HG03469 (cell line): ENCODE measurements around the gene UBAC2.
"Not testable (repeated sequence)": the region's sequence is repeated elsewhere in the genome, so short reads cannot be mapped to it uniquely, and the experiment has no call there.

Experiments
- ATAC-seq: cut with Tn5 transposase; IDR thresholded peaks from one replicate; pipeline ENCODE4 v1.9.1; 2021; ENCODE audit warnings: mild to moderate bottlenecking, moderate library complexity, moderate number of reproducible peaks; ENCODE audit not compliant: unreplicated experiment

The UBAC2 gene

DNA sequence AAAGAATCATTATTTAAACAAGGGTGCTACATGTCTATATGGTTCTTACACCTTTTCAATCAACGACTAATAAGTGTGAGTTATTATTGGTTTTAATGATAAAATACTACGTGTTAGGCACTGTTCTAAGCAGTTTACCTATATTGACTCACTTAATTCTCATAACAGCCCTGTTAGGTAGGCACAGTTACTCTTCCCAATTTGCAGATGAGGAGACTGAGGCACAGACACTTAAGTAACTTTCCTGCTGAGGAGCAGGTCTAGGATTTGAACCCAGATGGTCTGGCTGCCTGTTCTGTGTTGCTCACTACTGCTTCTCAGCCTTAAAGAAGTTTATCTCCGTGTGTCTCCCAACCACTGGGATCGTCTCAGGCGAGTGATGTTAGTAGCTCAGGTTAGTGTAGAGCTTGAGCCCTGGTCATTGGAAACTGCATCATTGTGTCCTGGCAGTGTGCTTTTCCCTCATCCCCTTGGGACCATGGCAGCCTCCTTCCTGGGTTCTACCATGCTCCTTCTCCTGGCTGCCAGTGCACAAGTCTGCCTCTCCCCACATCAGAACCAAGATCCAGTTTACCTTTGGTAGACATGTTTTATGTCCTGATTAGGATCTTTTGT lies 10.9 kb downstream of the UBAC2 start:
- ATAC-seq, result no peak

DNA sequence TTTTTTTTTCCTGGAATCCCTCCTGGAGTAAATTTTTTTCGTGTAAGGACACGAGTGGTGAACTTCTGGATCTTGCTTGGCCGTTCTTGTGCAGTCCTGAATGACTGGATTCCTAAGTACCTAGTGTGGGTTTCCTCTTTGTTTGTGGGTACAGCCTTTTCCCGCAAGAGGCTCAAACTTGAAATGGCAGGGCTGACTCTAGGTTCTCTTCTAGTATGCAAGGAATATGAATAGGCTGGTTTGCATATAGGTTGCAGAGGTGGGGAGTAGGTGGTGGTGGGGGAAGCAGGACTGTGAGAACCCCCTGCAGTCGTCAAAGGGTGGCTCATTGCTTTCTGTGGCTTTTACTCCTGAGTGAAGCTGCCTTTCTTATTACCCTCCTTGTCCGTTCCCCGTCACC lies 13.6 kb downstream of the UBAC2 start:
- ATAC-seq, result peak; percentile 61

DNA sequence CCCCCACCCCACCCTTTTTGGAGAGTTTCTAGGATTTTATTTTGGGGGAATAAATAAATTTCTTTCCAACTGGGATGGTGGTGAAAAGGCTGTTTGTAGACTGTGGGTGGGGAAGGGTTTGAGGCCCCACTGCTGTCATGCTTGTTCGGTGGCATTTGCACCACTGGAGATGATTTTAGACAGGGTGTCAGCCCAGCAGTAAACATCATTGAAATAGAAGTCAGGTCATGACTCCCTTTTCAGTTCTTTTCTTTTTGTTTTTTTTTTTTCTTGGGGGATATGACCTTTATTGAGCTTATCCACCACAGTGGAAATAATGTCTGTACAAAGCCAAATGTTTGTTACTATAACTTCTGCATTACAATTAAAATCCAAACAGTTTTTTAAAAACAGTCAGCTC lies 14.1 kb downstream of the UBAC2 start:
- ATAC-seq, result no peak

DNA sequence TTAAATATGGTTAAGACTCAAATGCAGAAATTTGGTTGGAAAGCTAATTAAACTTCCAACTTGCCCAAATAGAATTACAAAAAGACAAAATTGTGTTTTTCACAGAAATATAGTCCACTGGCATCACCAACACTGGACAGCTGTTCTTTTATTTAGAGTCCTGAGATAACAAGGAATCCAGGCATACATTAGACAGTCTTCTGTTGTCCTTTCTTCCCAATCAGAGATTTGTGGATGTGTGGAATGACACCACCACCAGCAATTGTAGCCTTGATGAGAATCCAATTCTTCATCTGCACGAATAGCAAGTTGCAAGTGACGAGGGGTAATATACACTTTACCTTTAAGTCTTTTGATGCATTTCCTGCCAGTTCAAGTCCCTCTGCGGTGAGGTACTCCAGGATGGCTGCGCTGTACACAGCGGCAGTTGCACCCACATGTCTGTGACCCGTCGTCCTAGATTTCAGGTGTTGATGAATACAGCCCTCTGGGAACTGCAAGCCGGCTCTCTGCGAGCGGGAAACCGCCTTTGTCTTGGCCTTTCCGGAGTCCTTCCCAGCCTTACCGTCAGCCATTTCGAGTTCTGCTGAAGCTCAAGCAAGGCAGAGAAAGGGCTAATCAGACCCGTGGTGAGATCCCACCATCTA lies 14.7 kb downstream of the UBAC2 start:
- ATAC-seq, result no peak

DNA sequence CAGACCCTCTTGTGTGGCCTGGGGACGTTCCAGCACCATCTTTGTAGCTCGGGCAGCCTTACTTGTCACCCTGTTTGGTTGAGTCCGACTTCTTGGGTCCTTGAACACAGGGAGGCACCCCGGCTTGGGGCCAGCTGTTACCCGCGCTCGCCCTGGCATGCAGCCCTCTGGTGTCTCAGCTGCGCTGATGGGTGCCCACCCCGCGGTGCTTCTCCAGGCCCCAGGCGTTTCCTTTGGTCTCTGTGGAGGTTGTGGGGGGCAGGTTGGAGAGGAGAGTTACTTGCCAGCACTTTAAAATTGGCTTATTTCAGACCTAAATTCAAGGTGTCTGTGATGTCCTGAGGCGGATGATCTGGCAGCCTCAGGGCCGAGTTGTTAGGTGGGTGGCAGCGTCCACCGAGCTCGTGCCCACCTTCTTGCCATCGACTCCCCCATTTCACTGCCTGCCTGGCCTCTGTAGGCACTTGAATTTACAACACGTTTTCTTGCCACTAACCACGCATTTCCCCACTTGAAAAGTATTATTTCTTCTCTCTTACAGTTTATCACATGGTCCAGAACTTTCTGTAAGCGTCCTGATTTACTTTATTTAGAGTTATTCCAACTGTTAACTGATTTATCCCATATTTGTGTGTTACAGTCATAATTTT lies 16.9 kb downstream of the UBAC2 start:
- ATAC-seq, result no peak

DNA sequence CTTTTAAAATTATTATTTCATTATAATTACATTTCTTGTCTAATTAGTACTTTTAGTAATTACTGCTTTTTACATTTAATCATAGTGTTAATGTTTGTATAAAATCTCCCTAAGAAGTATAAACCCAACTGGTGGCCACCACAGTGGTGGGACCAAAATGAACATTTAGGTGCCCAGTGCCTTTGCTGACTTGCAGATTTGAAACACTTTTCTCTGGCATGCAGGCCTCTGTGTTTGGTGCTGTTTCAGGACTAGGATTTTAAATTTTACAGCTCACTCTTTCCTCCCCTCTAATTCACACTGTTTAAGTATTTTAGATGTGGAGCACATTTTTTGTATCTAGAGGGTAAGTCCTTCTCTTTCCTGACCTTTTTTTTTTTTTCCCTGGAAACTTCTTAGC lies 17.5 kb downstream of the UBAC2 start:
- ATAC-seq, result no peak

DNA sequence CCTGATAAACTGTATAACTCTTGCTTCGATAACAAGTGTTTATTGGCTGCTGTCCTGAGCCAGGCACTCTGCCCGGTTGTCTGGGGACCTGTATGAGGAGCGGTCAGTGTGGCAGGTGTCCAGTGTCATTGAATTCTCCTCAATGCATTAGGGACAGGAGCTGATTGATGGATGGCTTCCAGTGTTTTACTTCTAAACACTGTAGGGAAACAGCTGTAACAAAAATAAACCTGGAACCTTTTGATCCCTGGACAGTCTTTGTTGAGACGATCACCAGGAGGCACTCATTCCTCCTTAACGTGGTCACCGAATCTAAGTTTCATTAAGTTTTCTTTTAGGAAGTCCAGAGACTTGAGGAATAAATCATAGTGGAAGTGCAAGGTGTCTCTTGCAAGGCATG lies 17.9 kb downstream of the UBAC2 start:
- ATAC-seq, result no peak

- peak; percentile 69 for ATAC-seq
These were observed 18.3 kb downstream of the UBAC2 start for GRCh38 chr13:99218969-99219368.

DNA sequence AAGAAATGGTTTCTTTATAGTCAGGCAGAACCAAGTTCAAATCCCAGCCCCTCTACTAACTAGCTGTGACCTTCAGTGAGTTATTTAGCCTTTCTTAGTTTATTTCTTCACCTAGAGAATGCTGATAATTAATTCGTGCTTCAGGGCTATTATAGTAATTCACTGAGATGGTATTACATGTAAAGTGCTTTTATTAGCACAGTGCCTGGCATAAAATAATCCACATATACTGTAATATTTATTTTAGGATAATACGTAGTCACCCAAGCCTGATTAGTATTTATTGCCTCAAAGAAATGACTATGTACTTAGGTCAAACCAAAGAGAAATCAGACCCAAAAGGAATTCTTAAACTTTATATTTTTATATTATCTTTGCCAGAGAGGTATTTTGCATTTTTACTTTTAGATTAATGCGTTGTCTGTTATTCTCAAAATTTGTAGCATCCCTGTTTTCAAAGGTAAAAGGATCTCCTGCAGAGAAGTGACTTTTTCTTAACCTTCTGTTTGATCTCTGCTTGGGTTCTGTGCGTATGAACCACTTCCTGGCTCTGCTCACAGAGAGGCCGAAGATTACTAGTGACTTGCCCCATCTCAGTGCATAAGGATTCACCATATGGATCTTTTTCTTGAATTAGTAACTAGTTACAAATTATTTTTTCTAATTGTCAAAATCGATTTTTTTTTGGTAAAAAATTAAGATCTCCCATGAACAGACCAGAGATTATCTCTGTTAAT lies 19.7 kb downstream of the UBAC2 start:
- no peak for ATAC-seq

DNA sequence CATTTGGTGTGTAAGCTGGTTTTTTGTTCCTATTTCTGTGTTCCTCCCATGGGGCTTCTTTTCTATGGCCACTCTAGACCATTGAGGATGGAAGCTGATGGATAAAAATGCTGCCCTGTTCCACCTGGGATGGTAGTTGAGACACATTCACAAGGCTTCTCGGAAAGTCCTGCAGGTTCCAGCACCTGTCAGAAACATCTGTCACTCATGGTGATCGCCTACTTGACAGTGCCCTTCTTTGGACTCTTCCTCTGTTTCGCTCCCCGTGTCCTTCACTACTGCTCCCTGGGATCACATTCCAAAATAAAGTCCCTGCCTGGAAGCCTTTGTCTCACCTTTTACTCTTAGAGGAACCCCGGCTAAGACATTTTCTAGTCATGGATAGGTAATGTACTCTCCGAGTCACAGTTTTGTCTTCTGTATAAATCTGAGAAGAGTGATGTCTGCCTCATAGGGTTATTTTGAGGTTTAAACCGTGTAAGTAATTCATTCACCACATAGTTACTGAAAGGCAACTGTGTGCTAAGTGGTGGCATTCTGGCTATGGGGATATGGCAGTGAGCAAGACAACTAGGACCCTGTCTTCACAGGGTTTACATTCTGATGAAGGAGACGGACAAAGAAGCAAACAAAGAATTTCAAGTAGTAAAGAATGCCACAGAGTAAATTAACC lies 21.0 kb downstream of the UBAC2 start:
- ATAC-seq, result no peak

DNA sequence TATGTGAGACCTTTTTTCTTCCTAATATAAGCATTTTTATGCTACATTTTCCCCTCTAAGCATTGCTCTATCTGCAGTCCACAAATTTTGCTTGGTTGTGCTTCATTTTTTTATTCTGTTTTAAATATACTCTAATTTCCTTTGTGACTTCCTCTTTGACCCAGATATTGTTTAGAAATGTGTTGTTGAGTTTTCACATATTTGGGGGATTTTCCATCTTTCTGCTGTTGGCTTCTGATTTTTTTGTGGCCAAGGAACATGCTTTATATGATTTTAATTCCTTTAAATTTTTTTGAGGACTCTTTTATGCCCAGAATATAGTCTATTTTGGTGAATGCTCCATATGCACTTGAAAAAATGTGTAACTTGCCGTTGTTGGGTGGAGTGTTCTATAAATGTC lies 22.9 kb downstream of the UBAC2 start:
- no peak for ATAC-seq

DNA sequence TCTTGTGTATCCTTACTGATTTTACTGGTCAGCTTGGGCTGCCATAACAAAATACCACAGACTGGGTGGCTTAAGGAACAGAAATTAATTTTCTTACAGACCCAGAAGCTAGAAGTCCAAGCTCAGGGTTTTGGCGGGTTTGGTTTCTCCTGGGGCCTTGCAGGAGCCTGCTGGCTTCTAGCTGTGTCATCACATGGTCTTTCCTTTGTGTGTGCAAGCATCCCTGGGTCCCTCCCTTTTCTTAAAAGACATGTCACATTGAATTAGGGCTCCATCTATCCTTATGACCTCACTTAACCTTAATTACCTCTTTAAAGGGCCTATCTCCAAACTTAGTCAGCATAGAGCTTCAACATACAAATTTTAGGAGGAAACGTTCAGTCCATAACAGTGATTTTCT lies 23.4 kb downstream of the UBAC2 start:
- no peak for ATAC-seq

DNA sequence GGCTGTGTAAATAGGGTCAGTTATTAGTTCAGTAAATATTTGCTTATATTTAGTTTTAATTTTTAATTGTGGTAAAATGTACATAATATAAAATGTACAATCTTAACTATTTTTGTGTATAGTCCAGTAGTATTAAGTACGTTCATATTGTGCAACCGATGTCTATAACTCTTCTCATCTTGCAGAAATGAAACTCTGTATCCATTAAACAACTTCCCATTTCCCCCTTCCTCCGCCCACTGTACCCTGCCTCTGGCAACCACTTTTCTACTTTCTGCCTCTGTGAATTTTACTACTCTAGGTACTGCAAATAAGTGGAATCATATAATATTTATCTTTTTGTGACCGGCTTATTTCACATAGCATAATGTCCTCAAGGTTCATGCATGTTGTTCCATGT lies 24.4 kb downstream of the UBAC2 start:
- no peak for ATAC-seq

DNA sequence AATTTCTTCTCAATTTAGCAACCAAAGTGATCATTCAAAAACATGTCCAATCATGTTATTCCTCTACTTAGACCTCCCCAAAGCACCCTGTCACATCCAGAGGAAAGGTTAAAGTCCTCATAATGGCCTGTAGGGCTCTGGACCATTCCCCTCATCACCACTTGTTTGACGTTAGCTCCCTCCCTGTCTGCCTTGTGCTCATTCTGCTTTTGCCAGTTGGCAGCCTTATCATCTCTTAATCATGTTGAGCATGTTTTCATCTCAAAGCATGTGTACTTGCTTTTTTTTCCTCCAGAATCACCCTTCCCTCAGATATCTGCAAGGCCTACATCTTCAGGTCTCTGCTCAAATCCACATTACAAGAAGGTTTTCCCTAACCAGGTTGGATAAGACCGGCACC lies 25.9 kb downstream of the UBAC2 start:
- ATAC-seq, result no peak

GRCh38 chr13:99227331-99227900 lies 26.8 kb downstream of the UBAC2 start:
- no peak for ATAC-seq

- no peak for ATAC-seq
These were observed 27.4 kb downstream of the UBAC2 start for GRCh38 chr13:99227909-99228688.

DNA sequence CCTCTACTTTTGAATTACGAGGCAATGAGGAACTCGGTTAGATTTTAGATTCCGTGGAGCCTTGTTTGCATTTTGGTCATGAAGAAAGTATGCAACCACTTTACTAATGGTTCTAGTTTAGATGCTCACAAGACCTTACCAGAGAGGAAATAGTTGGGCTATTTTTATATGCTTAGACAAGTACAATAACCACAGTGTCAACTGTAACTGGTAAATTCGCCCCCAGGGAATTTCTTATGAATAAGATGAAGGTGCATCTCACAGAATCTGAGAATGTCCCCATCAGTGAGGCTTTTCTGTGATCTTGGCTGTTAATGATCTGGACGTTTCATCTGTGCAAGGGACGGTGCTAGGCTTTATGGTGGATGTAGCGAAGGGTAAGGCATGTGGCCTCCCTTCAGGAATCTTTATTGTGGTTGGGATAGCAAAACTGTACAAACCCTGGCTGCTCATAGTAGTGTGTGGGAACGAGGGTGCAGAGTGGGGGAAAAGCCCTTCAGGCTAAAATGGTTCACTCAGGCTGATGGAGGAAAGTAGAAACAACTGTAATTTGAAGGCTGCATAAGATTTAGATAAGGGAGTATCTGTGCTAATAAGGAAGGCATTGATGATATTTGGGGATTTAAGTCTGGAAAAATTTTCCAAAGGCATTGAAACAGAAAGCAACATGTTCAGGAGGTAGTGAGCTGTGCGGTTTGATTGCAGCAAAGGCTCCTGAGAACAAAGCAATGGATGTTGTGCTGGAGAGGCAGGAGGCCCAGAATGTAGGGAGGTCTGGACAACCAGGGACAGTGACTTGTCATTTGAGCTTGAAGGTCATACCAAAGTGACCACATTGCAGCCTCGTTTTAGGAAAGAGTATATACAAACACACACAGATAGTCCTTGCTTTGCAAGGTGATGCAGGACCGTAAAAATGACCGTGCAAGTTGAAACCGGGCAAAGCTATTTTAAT lies 28.4 kb downstream of the UBAC2 start:
- peak; percentile 85 for ATAC-seq

DNA sequence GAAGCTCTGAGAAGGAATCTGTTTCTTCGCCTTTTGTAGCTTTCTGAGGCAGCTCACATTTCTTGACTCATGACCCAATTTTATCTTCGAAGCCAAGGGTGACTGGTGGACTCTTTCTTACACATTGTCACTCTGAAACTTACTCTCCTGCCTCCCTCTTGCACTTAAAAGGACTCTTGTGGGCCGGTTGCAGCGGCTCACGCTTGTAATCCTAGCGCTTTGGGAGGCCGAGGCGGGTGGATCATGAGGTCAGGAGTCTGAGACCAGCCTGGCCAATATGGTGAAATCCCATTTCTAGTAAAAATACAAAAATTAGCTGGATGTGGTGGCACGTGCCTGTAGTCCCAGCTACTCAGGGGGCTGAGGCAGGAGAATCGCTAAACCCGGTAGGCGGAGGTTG lies 29.9 kb downstream of the UBAC2 start:
- not testable (repeated sequence) for ATAC-seq

- no peak for ATAC-seq
These were observed 30.3 kb downstream of the UBAC2 start for GRCh38 chr13:99230991-99231390.
